Measurements from ENCODE around the gene PTCD2. TPM values are rescaled to one million over a fixed set of nuclear protein-coding genes. Genes with fewer than 3 reads are reported as not detected.

PTCD2 gene
- total and polyA plus RNA-seq, 9 of the 15 experiments (the other 6 are each of a cell fraction or from before 2014, with no cell fraction given): 11.9 to 28.5 (median 18.6) TPM

DNA sequence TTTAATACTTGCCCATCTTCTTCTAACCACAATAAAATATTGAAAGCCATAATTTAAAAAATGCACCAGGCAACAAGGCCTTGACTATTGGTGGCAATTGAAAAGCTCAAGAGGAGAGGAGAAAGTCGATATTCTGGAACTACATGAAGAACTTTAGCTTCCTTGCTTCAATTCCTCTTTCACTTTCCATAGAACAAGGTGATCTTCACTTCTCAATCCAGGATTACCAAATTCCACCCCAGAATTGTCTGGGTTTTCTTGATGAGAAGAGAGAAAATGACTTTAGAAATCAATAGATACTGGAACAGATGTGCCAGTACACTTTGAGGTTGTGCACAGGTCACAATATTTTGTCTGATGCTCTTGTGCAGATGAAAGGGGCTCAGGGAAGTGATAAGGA lies 52.2 kb downstream of the PTCD2 start (continued):
- no peak for TF ChIP-seq RBM17 (IDR thresholded peaks at IDR 0.05; ENCODE audit: borderline replicate concordance, low read depth, low read length)
- TF ChIP-seq, protein P1, sequence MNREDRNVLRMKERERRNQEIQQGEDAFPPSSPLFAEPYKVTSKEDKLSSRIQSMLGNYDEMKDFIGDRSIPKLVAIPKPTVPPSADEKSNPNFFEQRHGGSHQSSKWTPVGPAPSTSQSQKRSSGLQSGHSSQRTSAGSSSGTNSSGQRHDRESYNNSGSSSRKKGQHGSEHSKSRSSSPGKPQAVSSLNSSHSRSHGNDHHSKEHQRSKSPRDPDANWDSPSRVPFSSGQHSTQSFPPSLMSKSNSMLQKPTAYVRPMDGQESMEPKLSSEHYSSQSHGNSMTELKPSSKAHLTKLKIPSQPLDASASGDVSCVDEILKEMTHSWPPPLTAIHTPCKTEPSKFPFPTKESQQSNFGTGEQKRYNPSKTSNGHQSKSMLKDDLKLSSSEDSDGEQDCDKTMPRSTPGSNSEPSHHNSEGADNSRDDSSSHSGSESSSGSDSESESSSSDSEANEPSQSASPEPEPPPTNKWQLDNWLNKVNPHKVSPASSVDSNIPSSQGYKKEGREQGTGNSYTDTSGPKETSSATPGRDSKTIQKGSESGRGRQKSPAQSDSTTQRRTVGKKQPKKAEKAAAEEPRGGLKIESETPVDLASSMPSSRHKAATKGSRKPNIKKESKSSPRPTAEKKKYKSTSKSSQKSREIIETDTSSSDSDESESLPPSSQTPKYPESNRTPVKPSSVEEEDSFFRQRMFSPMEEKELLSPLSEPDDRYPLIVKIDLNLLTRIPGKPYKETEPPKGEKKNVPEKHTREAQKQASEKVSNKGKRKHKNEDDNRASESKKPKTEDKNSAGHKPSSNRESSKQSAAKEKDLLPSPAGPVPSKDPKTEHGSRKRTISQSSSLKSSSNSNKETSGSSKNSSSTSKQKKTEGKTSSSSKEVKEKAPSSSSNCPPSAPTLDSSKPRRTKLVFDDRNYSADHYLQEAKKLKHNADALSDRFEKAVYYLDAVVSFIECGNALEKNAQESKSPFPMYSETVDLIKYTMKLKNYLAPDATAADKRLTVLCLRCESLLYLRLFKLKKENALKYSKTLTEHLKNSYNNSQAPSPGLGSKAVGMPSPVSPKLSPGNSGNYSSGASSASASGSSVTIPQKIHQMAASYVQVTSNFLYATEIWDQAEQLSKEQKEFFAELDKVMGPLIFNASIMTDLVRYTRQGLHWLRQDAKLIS (CRISPR knock-in tag; IDR thresholded peaks at IDR 0.05): no peak

DNA sequence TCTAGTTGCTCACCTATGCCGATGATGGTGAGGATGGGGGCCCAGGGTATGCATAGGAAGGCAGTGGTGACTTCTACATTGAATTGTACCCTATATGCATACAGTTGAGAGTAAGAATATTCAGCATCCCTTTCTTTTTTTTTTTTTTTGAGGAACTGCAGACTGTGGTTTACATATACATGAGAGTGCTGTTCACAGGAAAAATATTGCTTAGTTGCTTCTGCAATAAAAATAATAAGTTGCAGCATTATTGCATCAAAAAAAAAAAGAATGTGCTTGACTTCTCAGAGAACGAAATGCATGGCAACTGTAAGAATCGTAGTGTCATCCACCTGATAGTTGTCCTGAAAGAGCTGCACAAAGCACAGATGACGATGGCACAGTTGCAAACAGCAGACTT lies 52.8 kb downstream of the PTCD2 start:
- H3K79me2 ChIP-seq (ENCODE audit: control insufficient read depth, insufficient read depth, low read length): no peaks in the 10 kb centered on the region
- no peaks in the 10 kb centered on the region for H3K9me1 ChIP-seq (ENCODE audit: control insufficient read depth, insufficient read depth, low read length)
- no peak overlapping the region for H2AFZ ChIP-seq (ENCODE audit: low read depth, low read length)
- in situ Hi-C loops (cut with MboI): no loop called here
- H3K27me3 ChIP-seq (ENCODE audit: control insufficient read depth in 2 of 2, insufficient read depth in 2 of 2, low read length in 2 of 2): peaks cover 0 to 3% of the 10 kb centered on the region in 2 experiments; a peak in 1 of 5 replicates
- DNase-seq (ENCODE audit: extremely low read depth in 1 of 4, low spot score in 3 of 4) (no peak), FAIRE-seq (no peak), ATAC-seq (no peak)
- intact Hi-C loops (cut with micrococcal nuclease): no loop called here
- H3K36me3 ChIP-seq (ENCODE audit: control insufficient read depth, insufficient read depth, low read length): no peaks in the 10 kb centered on the region
- no peak overlapping the region for H3K4me2 ChIP-seq (ENCODE audit: insufficient read depth, low read length)
- no peaks in the 10 kb centered on the region for H3K4me1 ChIP-seq (replicated peaks in 1 of 2; ENCODE audit: control insufficient read depth in 2 of 2, insufficient read depth in 2 of 2, low read length in 2 of 2)
- H3K9me3 ChIP-seq (replicated peaks; ENCODE audit: control insufficient read depth, insufficient read depth, low read depth, low read length): no peaks in the 10 kb centered on the region
- no peak overlapping the region for H3K27ac ChIP-seq (ENCODE audit: extremely low read depth, low read depth, low read length)
- BruUV-seq (replicated peaks): no TSS peak
- H3K9ac ChIP-seq (ENCODE audit: insufficient read depth in 1 of 2, low read depth in 2 of 2, low read length in 2 of 2): no peak overlapping the region
- no peak overlapping the region for H3K4me3 ChIP-seq
- H4K20me1 ChIP-seq (replicated peaks; ENCODE audit: control insufficient read depth, insufficient read depth, low read length): no peaks in the 10 kb centered on the region
- 32% methylated on average over 4 of the region's 4 CpGs for WGBS (ENCODE audit: insufficient coverage, low coverage, missing lambda C conversion rate)
- POLR2A ChIA-PET: interaction anchor here (1.1 kb wide), 1 partner anchor 18 kb away, joined by 3 read pairs; no protein-coding TSS in a partner anchor
- CTCF ChIA-PET (ENCODE audit: low intra/inter-chr PET ratio): no interaction called here
- TF ChIP-seq PRMT5 (CRISPR knock-in tag; IDR thresholded peaks at IDR 0.05) (no peak), NFRKB (IDR thresholded peaks at IDR 0.05; ENCODE audit: low read depth) (no peak), KAT8 (IDR thresholded peaks at IDR 0.05; ENCODE audit: low read depth) (no peak), TCF7L2 (IDR thresholded peaks at IDR 0.05; ENCODE audit: low read depth, low read length) (no peak), ESRRB (CRISPR knock-in tag; IDR thresholded peaks at IDR 0.05; ENCODE audit: borderline replicate concordance) (no peak)
- TF ChIP-seq, protein P2, sequence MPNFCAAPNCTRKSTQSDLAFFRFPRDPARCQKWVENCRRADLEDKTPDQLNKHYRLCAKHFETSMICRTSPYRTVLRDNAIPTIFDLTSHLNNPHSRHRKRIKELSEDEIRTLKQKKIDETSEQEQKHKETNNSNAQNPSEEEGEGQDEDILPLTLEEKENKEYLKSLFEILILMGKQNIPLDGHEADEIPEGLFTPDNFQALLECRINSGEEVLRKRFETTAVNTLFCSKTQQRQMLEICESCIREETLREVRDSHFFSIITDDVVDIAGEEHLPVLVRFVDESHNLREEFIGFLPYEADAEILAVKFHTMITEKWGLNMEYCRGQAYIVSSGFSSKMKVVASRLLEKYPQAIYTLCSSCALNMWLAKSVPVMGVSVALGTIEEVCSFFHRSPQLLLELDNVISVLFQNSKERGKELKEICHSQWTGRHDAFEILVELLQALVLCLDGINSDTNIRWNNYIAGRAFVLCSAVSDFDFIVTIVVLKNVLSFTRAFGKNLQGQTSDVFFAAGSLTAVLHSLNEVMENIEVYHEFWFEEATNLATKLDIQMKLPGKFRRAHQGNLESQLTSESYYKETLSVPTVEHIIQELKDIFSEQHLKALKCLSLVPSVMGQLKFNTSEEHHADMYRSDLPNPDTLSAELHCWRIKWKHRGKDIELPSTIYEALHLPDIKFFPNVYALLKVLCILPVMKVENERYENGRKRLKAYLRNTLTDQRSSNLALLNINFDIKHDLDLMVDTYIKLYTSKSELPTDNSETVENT (CRISPR knock-in tag; IDR thresholded peaks at IDR 0.05): no peak
- TF ChIP-seq, protein P3, sequence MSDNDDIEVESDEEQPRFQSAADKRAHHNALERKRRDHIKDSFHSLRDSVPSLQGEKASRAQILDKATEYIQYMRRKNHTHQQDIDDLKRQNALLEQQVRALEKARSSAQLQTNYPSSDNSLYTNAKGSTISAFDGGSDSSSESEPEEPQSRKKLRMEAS (CRISPR knock-in tag; IDR thresholded peaks at IDR 0.05): no peak
